Measurements from ENCODE around the gene PKP1. TPM values are rescaled to one million over a fixed set of nuclear protein-coding genes. Genes with fewer than 3 reads are reported as not detected.

PKP1 gene
- total RNA-seq, 1 donor from 2014 or later: 0.25 TPM

DNA sequence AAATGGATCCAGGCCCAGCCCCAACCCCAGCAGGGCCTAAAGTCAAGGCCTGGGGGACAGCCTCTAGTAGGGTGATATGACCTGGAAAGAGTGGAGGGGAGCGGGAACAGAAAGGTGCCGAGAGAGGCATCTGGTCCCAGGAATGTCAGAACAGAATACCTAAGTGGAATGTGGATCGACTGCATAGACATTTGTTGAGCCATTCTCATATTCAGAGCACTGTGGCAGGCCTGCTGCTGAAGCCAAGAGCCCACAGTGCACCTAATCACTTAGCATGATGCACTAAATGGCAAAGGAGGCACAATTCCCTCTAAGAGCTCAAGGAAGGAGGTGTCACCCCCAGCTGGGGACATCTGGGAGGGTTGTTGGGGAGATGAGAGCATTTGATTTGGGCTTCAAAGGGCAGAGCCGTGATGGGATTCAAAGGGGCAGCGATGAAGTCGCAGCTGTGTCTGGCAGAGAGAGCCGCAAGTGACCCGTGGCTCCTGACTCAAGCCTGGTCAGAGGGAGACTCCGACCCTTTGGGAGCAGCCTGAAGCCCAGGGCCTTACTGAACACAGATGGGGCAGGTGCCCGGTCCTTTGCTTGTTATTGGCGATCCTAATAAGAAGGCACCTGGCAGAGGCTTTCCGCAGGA is 8.6 kb upstream of the PKP1 start:
- intact Hi-C loops (cut with micrococcal nuclease): no loop called here
- no peak for DNase-seq
- ATAC-seq: no peak

DNA sequence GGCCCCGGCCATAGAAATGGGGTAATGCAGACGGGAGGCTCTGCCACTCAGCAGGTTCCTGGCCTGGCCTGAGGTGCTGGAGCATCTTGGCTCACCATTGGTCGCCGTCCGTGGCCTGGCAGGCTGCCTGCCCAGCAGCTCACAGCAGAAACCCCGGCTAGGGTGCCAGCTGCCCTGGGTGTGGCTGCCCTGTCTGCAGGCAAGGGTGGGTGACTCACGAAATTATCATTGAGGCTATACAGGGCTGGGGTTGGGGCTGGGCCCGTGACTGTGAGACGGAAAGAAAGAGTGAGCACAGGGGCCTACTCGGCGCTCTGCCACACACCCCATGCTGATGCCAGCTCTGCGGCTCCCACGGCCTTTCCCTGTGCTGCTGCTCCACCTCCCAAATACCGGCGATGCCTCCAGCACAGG is 8.0 kb upstream of the PKP1 start:
- DNase-seq (peak; percentile 88), ATAC-seq (peak; percentile 97)
- intact Hi-C loops (cut with micrococcal nuclease): no loop called here

DNA sequence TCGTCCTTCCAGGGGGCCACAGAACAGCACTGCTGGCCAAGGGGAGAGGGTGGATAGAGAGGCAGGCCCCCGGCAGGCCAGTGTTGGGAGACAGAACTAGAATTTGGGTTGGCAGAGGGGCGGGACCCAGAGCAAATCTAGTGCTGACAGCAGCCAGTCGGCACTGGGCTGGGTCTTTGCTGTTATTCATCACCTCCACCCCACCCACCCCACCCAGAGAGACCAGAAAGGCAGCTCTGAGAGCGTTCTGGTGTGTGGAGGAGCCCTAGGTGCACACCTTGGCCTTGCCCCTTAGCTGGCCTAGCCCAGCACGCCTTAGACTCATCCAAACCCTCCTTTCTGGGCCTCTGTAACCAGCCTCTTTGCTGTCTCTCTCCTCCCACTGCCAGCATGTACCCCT is 6.4 kb upstream of the PKP1 start:
- intact Hi-C loops (cut with micrococcal nuclease): no loop called here
- no peak for DNase-seq
- ATAC-seq: no peak

DNA sequence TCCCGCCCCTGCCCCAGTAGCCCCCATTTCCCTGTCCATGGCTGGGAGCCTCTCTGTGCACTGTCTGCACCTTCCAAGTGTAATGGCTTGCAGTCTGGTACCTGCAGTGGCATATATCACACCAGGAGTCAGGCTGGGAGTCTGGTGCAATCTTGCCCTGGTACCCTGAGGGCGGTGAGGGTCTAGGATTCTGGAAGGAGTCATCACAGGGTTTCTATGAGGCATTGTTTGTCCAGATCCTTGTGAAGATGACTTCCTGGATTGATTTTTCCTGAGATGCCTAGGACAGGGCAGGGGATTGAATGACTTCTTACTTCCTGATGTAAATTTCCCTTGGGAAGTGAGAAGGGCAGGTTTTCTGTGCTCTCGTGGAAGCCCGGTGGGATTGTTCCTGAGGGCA is 5.9 kb upstream of the PKP1 start:
- intact Hi-C loops (cut with micrococcal nuclease): no loop called here
- no peak for ATAC-seq
- DNase-seq: no peak

DNA sequence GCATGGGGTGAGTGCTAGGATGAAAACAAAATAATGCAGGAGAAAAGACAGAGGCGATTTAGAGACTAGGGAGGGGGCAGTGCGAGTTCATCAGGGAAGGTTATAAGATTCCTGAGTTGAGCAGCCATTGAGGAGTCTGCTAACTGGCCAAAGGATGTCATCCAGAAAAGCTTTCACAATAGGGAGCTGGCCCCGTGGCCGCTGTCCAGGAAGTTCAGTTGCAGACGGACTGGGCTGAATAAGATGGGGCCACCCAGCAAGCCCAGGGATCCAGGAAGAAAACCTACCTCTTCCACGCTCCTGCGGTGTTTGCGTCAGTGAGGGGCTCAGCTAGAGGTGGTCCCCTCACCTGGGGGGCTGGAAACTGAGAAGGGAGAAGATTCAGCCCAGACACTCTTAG is 4.0 kb upstream of the PKP1 start:
- peak; percentile 55 for DNase-seq
- ATAC-seq: no peak
- intact Hi-C loops (cut with micrococcal nuclease): no loop called here

DNA sequence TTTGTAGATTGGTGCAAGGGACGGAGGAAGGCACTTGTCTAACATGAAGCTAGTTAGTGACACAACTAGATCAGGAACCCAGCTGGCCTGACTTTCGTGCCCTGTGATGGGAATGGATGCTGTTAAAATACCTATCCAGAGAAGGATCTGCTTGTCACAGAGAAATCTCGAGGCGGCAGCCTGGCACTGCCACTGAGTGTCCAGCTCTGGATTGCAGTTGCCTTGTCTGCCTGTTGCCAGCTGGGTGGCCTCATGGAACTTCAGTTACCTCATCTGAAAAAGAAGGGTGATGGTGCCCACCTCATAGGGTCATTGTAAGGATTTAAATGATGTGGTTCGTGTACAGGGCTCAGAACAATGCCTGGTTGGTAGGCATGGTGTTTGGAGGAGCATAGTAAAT is 2.4 kb upstream of the PKP1 start:
- ATAC-seq (no peak), DNase-seq (no peak)
- intact Hi-C loops (cut with micrococcal nuclease): no loop called here

DNA sequence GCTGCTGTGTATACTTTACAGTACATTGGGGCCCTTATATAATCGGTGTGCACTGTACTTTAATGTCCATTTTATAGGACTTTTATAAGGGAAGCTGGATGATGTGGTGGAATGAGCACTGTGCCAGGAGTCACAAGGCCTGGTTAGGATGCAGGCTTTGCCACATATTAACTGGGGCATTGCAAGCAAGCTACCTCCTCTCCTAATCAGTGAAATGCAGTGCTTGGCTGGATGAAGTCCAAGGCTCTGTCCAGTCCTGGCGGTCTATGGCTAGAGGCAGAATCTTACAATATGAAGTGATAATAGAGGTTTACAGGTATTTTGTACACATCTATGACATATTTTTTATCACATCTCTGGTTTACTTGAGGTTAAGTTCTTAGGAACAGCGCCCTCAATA is 1.7 kb upstream of the PKP1 start:
- intact Hi-C loops (cut with micrococcal nuclease): no loop called here
- ATAC-seq (peak; percentile 57), DNase-seq (no peak)

DNA sequence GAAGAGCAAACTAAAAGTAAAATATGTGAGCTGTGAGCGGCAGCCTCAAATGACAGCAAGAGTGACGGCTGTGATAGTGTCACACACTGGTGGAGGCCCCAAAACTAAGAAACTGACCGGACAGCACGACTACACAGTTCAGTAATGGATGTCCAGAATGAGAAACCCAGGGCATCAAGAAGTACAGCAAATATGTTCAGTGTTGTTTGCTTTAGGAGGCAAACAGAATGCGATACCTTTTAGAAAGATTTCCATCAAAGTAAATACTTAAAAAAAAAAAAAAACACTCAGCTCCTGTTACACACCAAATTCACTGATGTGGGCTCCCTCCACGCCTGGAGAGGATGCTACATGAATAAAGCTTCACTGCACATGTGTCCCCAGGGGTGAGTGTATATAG is 1.1 kb upstream of the PKP1 start:
- intact Hi-C loops (cut with micrococcal nuclease): no loop called here
- DNase-seq (no peak), ATAC-seq (no peak)

DNA sequence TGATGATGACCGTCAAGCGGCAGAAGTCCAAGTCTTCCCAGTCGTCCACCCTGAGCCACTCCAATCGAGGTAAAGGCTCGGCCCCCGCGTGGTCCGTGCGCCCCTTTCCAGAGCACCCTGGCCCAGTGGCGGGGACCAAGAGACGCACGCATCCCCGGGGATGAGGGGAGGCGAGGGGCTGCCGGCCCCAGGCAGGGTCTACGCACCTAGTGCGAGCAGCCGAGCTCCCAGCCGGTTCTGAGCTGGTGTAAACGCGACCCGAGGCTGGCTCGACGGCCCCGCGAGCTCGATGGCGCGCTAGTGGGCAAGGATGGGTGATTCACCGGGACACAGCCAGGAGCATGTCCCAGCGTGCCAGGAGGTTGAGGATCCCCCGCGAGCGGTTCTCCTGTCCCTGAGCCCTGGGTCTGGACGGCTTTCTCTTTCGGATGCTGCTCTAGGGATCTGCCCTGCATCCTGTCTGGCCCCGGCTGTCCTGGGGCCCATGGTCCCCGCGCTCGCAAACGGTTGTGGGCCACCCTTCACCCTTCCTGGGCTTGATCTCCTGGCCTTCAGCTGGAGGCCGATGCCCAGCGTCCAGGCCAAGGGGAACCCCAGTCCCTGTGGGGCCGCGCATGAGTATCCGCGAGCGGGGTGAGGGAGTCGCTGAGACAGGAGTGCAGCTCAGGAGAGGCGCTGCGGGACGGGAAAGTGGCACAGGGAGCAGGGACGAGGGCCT is 689 bp downstream of the PKP1 start:
- DNase-seq: no peak
- no peak for ATAC-seq
- intact Hi-C loops (cut with micrococcal nuclease): no loop called here

DNA sequence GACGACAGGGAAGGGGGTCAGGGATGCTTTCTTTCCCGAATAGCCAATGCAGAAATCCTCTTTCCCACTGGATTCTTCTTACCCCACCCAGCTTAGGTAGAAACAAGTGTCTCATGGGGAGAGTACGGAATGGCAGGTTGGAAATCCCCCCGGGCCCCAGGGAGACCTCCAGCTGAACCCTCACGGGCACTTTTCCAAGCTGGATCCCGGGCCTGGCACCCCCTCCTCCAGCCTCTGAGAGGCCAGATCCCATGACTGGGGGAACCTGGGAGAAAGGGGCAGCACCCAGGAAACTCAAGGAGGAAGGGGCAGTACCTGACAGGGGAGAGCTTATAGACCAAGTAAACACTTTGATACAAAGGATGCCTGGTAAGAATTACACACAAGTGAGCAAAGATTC is 1.3 kb downstream of the PKP1 start:
- intact Hi-C loops (cut with micrococcal nuclease): no loop called here
- ATAC-seq (no peak), DNase-seq (no peak)

DNA sequence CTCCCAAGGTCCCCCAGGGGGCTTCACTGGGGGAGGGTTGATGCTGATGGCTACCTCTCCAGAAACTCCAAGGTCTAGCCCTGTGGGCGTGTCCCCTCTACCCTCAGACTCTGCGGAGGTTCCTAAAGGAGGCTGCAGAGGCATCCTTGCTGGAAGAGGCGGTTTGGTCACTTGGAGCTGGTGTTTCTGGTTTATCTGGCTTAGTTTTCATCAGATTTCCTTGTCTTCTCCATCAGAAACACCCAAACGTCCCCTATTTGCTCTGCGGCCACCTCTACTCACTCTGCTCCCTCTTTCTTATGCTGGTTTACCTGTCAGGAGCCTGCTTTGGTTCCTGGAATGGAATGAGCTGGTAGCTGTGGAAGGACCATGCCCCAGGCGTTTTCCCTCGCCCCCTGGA is 2.5 kb downstream of the PKP1 start:
- ATAC-seq (no peak), DNase-seq (no peak)
- intact Hi-C loops (cut with micrococcal nuclease): no loop called here

DNA sequence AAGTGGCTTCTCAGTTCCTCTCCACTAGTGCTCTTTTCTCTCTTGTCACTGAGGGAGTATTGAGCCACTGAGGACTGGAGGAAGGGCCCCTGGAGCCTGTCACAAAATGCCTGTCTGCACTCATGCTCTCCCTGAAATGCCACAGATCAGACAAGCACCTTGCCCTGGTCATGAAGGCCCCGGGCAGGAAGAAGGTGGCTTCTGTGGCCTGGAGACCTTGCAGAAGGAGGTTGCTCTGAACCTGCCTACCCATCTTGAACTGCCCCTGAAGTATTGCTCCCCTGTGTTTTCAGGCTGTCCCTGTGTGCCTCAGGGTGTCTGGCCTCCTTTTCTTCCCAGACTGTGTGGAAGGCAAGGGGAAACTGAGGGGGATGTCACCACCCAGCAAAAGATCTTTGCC is 3.1 kb downstream of the PKP1 start:
- intact Hi-C loops (cut with micrococcal nuclease): no loop called here
- DNase-seq: no peak
- ATAC-seq: no peak

DNA sequence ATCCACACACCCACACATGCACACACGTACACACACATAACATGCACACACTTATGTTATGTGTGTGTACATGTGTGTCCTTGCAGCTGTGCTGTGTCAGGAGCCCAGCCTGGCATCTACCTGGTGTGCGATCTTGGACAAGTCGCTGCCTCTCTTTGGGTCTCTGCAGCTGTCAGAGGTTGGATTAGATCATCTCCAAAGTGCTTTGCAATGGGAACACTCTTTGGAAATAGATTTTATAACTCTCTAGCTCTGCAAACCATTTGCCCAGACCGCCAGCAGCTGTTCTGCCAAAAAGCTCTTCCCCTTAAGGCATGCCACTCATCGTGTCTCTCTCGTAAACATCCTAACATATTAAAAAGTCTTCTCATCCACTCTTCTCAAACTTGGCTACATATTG is 4.7 kb downstream of the PKP1 start:
- ATAC-seq: no peak
- no peak for DNase-seq
- intact Hi-C loops (cut with micrococcal nuclease): no loop called here

DNA sequence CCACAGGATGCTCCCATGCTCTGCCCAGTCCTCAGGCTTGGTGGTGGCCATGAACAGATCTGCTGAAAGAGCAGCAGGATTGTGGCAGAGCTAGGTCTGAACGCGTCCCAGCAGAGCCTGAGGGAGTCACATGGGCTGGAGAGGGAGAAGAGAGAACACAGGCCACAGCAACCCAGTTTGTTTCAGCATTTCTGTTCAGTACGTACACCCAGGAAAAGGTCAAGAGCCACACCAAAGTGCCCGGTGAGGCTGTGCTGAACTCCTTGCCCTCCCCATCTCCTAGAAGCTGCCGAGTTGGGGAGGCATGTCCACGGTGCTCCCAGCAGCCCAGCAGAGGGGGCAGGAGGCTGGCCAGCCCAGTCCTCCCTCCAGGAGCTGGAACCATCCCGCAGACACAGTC is 5.5 kb downstream of the PKP1 start:
- intact Hi-C loops (cut with micrococcal nuclease): no loop called here
- DNase-seq (no peak), ATAC-seq (peak; percentile 13)

DNA sequence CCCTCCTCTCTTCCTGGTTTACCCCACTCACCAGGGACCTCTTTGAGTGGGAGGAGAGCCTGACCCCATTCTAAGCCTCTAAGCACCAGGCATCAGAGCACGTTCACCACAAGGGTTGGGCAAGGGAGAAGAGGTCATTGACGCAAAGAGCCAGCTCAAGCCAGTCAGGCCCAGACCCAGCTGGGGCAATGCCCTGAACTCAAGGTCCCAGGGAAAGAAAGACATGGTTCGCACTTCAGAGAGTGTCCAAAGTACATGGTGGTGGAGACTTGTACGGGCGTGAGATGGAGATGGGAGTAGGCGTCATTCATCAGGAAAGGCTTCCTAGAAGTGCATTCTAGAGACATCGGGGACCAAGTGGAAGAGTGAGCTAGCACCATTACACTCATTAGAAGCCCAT is 7.2 kb downstream of the PKP1 start:
- intact Hi-C loops (cut with micrococcal nuclease): no loop called here
- ATAC-seq (no peak), DNase-seq (no peak)

DNA sequence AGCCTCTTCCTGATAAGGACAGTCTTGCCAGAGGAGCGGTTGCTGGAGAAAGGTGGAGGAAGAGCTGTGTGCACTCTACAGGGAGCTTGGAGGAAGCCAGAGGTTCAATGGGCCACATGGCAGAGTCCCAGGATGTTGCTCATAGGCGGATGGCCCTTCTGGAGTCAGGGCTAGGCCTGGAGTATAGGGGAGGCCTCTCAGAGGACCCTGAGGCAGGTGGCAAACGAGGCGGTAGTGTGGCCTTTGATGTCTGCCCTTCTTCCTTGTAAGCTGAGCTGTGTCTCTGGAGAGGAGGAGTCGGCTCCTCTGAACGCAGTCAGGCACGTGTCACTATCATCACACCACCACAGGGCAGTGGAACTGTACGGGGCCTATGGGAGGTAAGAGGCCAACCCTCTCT is 8.6 kb downstream of the PKP1 start:
- DNase-seq (no peak), ATAC-seq (no peak)
- intact Hi-C loops (cut with micrococcal nuclease): no loop called here

DNA sequence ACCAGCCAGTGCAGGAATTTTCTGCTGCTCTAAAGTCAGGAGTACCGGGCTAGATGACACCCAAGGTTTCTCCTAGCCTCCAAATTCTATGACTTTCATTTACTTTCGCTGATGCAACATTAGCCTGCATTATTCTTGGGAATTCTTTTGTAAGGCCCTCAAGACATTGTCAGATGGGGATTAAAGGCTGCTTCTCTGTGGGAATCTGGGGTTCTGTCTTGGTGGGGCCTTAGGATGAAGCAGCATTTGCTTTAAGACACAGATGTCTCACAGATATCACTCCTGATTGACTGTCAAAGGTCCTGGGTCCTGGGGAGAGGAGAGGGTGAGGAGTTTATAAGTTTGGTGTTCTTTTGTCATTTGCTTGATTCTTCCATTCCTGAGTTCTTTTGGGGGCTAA is 11.6 kb downstream of the PKP1 start:
- intact Hi-C loops (cut with micrococcal nuclease): no loop called here
- DNase-seq (no peak), ATAC-seq (no peak)

DNA sequence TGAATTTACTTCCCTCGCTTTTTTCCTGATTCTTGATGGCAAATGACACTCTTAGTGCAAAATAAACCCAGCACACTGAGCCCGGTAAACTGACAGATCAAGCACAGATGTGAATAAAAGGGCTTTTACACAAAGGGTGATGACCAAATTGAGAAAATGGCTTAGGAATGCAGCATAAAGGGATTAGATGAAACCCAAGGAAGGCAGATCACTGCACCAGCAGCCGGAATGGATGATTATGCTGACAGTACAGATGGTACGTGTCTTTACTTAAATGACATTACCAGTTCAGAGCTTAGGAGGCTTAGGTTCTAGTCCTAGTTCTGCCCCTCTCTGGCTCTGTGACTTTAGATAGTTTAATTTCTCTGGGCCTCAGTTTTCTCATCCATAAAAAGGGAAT is 12.0 kb downstream of the PKP1 start:
- DNase-seq (no peak), ATAC-seq (no peak)
- intact Hi-C loops (cut with micrococcal nuclease): no loop called here

DNA sequence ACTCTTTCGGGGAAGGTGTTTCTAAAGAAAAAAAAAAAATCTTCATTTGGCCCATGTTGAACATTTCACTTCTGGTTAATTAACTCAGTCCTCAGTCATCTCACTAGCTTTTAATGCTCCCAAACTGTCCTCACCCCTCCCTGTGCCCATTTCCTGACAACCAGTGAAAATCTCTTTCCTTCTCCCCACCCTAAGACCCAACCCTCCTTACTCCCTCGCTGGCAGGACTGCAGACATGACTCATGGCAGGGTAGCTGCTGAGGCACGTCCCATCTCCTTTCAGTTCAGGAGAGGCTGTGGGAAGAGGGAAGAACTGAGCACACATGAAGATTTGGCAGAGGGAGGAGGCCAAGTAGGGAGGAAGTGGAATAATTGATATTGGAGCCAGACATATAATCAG is 12.6 kb downstream of the PKP1 start:
- intact Hi-C loops (cut with micrococcal nuclease): no loop called here
- ATAC-seq: no peak
- DNase-seq: no peak

DNA sequence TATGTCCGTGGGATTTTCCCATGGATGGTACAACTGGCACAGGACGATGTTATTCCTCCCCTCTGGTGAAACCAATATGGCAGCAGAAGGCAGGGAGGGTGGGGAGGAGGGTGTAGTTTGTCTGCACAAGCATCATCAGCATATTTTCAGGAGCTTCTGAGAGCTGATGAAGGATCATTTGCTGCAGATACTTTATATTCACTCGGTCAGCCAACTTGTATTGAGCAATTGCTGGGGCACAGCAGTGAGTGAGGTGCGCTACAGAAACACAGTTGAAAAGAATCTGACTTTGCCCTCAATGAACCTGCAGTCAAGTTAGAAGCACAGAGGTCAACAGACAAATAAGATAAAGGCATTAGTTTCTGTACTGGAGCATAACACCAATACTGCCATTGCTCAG is 13.0 kb downstream of the PKP1 start:
- no peak for ATAC-seq
- intact Hi-C loops (cut with micrococcal nuclease): no loop called here
- DNase-seq: no peak

Measured in left ventricle myocardium superior (tissue), 1 donor.